D721Med (cell line): ENCODE data around the gene ALG8.

Source experiments
- DNase-seq: peaks from one replicate; pipeline ENCODE4 v3.0.0; 2011; ENCODE audit warnings: low spot score; ENCODE audit not compliant: insufficient read length
- FAIRE-seq: peaks from 2 replicates; lab custom pipeline; 2011; peaks lifted over from hg19 to GRCh38; lab: Jason Lieb, UNC
- CTCF ChIP-seq: IDR thresholded peaks from 2 replicates; pipeline ENCODE4 v1.5.1; 2012; ENCODE audit warnings: mild to moderate bottlenecking, control low read depth; ENCODE audit not compliant: insufficient read depth; ENCODE audit errors: missing control alignments

ALG8 gene

DNA sequence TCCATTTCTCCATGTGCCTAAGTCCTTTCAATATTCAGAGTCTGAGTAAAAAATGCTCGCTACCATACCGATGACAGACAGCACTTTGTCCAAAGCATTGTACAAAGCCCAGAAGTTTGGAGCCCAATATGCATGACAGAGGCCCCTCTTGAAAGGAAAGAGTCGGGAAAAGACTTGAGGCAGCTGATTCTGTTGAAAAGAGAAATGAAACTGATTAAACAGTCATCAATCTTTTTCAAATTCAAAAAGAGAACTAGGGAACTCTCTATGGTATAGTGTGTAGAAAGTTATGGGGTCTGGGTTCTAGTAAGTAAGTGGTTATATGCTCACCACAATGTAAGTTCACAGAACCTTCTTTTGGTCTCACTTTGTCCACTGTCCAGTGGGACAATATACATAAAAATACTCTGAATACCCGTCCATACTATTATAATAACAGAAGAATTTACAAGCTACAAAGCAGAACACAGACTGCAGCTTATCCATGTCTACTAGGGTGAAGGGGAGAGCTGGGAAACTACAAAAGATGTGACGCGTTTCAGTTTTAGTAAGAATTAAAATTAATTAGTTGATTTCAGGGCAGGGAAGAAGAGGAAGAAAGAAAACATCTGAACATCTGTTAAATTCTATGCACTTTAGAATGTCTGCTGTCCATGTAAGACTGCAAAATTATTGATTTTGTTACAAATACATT, 26.7 kb downstream of the ALG8 start:
- no peak for TF ChIP-seq CTCF
- FAIRE-seq (no peak), DNase-seq (no peak)

- DNase-seq (no peak), FAIRE-seq (no peak)
- TF ChIP-seq CTCF: no peak
Measured at GRCh38 chr11:78111298-78111697, 28.1 kb downstream of the ALG8 start.

- FAIRE-seq (no peak), DNase-seq (no peak)
- TF ChIP-seq CTCF: no peak
Measured at GRCh38 chr11:78110830-78111229, 28.6 kb downstream of the ALG8 start.

- no peak for TF ChIP-seq CTCF
- no peak for DNase-seq
- FAIRE-seq: no peak
Measured at GRCh38 chr11:78110351-78110750, 29.1 kb downstream of the ALG8 start.

DNA sequence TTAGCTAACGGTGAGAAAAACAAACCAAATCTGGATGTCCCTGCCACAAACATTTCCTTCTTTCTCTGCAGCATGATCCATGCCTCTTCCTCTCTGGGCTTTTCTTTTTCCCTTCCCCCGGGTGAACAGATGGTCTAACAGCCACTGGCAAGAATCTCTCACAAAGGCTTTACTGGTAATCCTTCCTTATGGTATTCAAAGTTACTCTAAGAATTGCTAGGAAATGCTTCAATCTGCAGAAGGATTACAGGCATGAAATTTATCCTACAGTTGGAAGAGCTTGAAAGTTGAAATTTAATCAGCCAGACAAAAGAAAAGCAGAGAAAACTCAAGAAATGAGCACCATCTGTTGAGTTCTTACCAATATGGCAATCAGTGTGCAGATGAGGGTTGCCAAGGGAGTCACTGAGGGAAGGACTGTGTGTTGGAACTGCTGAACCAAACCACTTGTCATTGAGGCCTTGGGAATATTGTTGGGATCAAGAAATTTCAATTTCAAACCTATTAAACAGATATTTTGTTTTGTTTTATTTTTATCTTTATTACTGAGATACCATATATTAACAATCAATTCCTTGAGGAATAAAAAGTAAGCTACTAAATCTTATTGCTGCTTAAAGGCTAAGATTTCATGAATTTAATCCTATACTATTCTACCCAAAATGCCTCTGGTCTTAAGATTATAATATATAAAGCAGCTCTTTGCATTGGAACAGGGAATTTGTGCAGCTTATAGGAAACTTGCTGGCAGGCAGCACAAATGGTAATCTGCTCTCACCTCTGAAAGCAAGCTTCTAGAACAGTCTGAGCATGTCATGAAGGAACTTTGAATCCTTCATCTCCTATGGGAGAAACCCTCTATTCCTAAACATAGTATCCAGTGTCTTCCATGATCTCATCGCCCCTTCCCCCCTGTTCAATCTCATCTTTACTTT, 30.1 kb downstream of the ALG8 start:
- TF ChIP-seq CTCF: no peak
- FAIRE-seq: peak; percentile 96
- DNase-seq: no peak

DNA sequence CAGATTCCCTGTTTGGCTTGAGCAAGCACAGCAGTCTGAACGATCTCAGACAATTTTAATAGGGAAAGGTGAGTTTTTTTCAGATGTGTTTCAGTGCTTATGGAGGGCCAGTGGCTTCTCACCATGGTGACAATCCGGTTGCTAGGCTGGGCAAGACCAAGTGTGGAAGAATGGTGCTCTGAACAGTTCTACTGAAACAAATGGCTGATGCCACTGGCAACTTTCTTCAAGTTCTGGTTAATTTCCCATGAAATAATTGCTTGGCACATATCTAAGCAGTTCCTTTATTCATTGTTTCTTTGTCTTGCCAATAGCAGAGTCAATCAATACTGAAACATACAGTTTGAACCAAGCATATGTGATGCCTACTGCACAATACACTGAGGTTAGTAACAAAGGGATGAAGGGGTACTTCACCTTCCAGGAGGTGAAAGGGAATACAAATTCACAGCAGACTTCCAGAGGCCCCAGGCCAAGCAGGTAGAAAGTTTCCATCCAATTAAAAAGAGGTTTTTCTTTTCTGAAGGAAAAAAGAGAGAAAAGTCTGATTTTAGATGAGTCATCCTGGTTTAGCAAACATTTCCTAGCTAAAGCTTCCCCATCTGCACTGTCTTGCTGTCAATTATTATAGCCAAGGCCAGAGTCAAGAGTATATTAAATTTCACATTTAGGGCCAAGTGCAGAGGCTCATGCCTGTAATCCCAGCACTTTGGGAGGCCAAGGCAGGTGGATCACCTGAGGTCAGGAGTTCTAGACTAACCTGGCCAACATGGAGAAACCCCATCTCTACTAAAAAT, 38.6 kb downstream of the ALG8 start:
- DNase-seq: no peak
- FAIRE-seq: no peak
- no peak for TF ChIP-seq CTCF
